ENCODE measurements around the gene ZNF835. TPM values are rescaled to one million over a fixed set of nuclear protein-coding genes. Genes with fewer than 3 reads are reported as not detected.

The ZNF835 gene
- total and polyA plus RNA-seq, 2 of the 13 experiments (the other 11 are each of a cell fraction or from before 2014, with no cell fraction given) = not detected

GRCh38 chr19:56643460-56643955 is 28.0 kb downstream of the ZNF835 start (continued):
- TF ChIP-seq FOXA1 (IDR thresholded peaks at IDR 0.05) = no peak
- TF ChIP-seq FOXA1 (CRISPR knock-in tag; IDR thresholded peaks at IDR 0.05) = no peak
- TF ChIP-seq ZMAT3 (CRISPR knock-in tag; conservative IDR thresholded peaks at IDR 0.05) = no peak
- no peak for TF ChIP-seq AKAP8 (CRISPR knock-in tag; IDR thresholded peaks at IDR 0.05)
- TF ChIP-seq FOSL2 (CRISPR knock-in tag; IDR thresholded peaks at IDR 0.05) = no peak
- no peak for TF ChIP-seq ZNF432 (CRISPR knock-in tag; IDR thresholded peaks at IDR 0.05; ENCODE audit: borderline replicate concordance)
- no peak for TF ChIP-seq ZBTB1 (CRISPR knock-in tag; IDR thresholded peaks at IDR 0.05; ENCODE audit: borderline replicate concordance)
- no peak for TF ChIP-seq ZFP37 (CRISPR knock-in tag; IDR thresholded peaks at IDR 0.05; ENCODE audit: borderline replicate concordance)
- TF ChIP-seq REL (CRISPR knock-in tag; conservative IDR thresholded peaks at IDR 0.05) = no peak
- TF ChIP-seq CBX2 (IDR thresholded peaks at IDR 0.05; ENCODE audit: low read depth, low read length) = no peak
- TF ChIP-seq CBX2 (CRISPR knock-in tag; IDR thresholded peaks at IDR 0.05; ENCODE audit: low read depth) = no peak

- in situ Hi-C loops (cut with HindIII; ENCODE audit: extremely low pct_ligation_motif_present, low pct_unique_long_range_greater_than_20kb) = no loop called here
- Histone ChIP-seq H3K27ac (ENCODE audit: extremely low read length, insufficient read depth, low read length) (no peak within 1 kb of the TSS), H3K4me1 (ENCODE audit: insufficient read depth, low read length) (no peaks in the 10 kb centered on the region), H3K36me3 (replicated peaks in 1 of 2; ENCODE audit: control insufficient read depth in 1 of 2, insufficient read depth in 2 of 2, low read length in 2 of 2) (no peaks in the 10 kb centered on the region), H2AFZ (ENCODE audit: low read length) (no peak within 1 kb of the TSS), H3K79me2 (ENCODE audit: insufficient read depth, low read length) (no peaks in the 10 kb centered on the region), H4K20me1 (ENCODE audit: insufficient read depth, low read length) (no peaks in the 10 kb centered on the region), H3K4me2 (ENCODE audit: low read depth, low read length) (no peak within 1 kb of the TSS), H3K9ac (ENCODE audit: insufficient read depth, low read depth, low read length) (no peak within 1 kb of the TSS), H3K9me3 (ENCODE audit: low read length) (peaks cover 77% of the 10 kb centered on the region), H3K4me3 (replicated peaks in 1 of 3; ENCODE audit: insufficient read depth in 1 of 3, low read depth in 2 of 3, low read length in 3 of 3) (no peak within 1 kb of the TSS), H3K27me3 (ENCODE audit: control insufficient read depth in 1 of 2, insufficient read depth in 2 of 2, low read length in 2 of 2) (no peaks in the 10 kb centered on the region)
- ChIA-PET POLR2A (no interaction called here), CTCF (ENCODE audit: low intra/inter-chr PET ratio, low total read pairs) (no interaction called here)
- intact Hi-C loops (cut with micrococcal nuclease; ENCODE audit: unreplicated experiment) = loop anchor here (5.0 kb wide), 1 partner anchor 134 kb away; no protein-coding TSS in a partner anchor
- no peak for DNase-seq (ENCODE audit: low spot score)
- BruUV-seq (replicated peaks) = no TSS peak
- no peak for ATAC-seq
- no peak for FAIRE-seq
- WGBS (ENCODE audit: low lambda C conversion rate) = 72% methylated on average over 38 of the region's 60 CpGs
- TF ChIP-seq PREB (CRISPR knock-in tag; IDR thresholded peaks at IDR 0.05) = no peak
- TF ChIP-seq GFI1 (CRISPR knock-in tag; IDR thresholded peaks at IDR 0.05; ENCODE audit: borderline replicate concordance) = no peak
- no peak for TF ChIP-seq FOXA3 (CRISPR knock-in tag; IDR thresholded peaks at IDR 0.05)
- TF ChIP-seq POGK (CRISPR knock-in tag; conservative IDR thresholded peaks at IDR 0.05) = no peak
- TF ChIP-seq, protein P1, sequence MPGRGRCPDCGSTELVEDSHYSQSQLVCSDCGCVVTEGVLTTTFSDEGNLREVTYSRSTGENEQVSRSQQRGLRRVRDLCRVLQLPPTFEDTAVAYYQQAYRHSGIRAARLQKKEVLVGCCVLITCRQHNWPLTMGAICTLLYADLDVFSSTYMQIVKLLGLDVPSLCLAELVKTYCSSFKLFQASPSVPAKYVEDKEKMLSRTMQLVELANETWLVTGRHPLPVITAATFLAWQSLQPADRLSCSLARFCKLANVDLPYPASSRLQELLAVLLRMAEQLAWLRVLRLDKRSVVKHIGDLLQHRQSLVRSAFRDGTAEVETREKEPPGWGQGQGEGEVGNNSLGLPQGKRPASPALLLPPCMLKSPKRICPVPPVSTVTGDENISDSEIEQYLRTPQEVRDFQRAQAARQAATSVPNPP (CRISPR knock-in tag; IDR thresholded peaks at IDR 0.05) = no peak
- no peak for TF ChIP-seq LCORL (IDR thresholded peaks at IDR 0.05)
- no peak for TF ChIP-seq LCORL (CRISPR knock-in tag; IDR thresholded peaks at IDR 0.05)
- no peak for TF ChIP-seq ZNF891 (CRISPR knock-in tag; IDR thresholded peaks at IDR 0.05)
- TF ChIP-seq, protein P2, sequence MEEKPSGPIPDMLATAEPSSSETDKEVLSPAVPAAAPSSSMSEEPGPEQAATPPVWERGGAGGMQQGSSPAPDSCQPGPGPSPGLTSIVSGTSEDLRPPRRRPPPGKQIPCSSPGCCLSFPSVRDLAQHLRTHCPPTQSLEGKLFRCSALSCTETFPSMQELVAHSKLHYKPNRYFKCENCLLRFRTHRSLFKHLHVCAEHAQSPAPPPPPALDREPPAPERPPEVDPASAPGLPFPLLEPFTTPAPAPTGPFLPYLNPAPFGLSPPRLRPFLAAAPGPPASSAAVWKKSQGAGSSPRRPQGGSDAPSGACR (CRISPR knock-in tag; IDR thresholded peaks at IDR 0.05) = no peak
- no peak for TF ChIP-seq KDM5A (IDR thresholded peaks at IDR 0.05; ENCODE audit: borderline replicate concordance, low read length)
These were observed 28.7 kb downstream of the ZNF835 start, which contains the start of gene SMIM17 for GRCh38 chr19:56642711-56643459. TSS of gene SMIM17 (plus strand) at chr19:56643159. CDS start at chr19:56645668, 2,509 bp downstream.
